ENCODE measurements around the gene KLF2.

- TF ChIP-seq POLR2A (IDR thresholded peaks at IDR 0.05) (no peak), CTCF (IDR thresholded peaks at IDR 0.05) (no peak)
These were observed 29.6 kb upstream of the KLF2 start for GRCh38 chr19:16295057-16295456.

All from uterus (tissue), 2 donors.